Left lung (tissue), 10 donors: ENCODE measurements around the gene TMEM215. TPM values are rescaled to one million over a fixed set of nuclear protein-coding genes. Genes with fewer than 3 reads are reported as not detected.

Experiments
- ATAC-seq: fragments of 200-7000 bp; cut with Tn5 transposase; one replicate; pipeline ENCODE4 v1.9.1; 2020; ENCODE audit warnings: moderate library complexity
- DNase-seq, 4 donors: peaks; one replicate each; pipeline ENCODE4 v3.0.0-alpha.2; 2013 to 2020
- H3K27ac ChIP-seq, 2 donors: fragments of 200-600 bp; sonication (generic) in 1 of 2; one replicate each; pipeline versions ENCODE4 v1.5.0 to v1.8.0; 2020 to 2021
- H3K27me3 ChIP-seq, 2 donors: fragments of 200-600 bp; sonication (generic) in 1 of 2; one replicate each; pipeline versions ENCODE4 v1.5.0 to v1.8.0; 2020 to 2021
- H3K36me3 ChIP-seq, 2 donors: fragments of 200-600 bp; sonication (generic) in 1 of 2; one replicate each; pipeline versions ENCODE4 v1.5.0 to v1.8.0; 2020 to 2021
- H3K4me1 ChIP-seq, 2 donors: fragments of 200-600 bp; one replicate each; pipeline ENCODE4 v1.8.0; 2021
- H3K4me3 ChIP-seq, 2 donors: fragments of 200-600 bp; sonication (generic) in 1 of 2; one replicate each; pipeline versions ENCODE4 v1.5.0 to v1.8.0; 2020 to 2021; ENCODE audit warnings: mild to moderate bottlenecking in 1 of 2
- H3K9me3 ChIP-seq, 2 donors: fragments of 200-600 bp; sonication (generic) in 1 of 2; one replicate each; pipeline versions ENCODE4 v1.5.0 to v1.8.0; 2020 to 2021
- intact Hi-C, 2 donors: fragments of 100-400 bp; cut with DNase I; formaldehyde crosslinking; loops; one replicate each; pipeline versions ENCODE4 v1.11.2 to v1.14.2; 2022
- polyA plus RNA-seq, 6 donors: library from polyadenylated mRNA; unstranded; fragments of 120-200 nt; gene quantifications; one replicate each; pipeline ENCODE4 v1.2.1, GENCODE V29; 2013; ENCODE audit not compliant: insufficient read length in 6 of 6
- total RNA-seq, 2 donors: library from RNA; stranded (reverse); fragmentation: NEBNext Ultra II Directional; extraction: Animal tissue kit (Norgen Biotek cat#: 25700); gene quantifications; one replicate each; pipeline ENCODE4 v1.2.1, GENCODE V29; 2021
- TF ChIP-seq, protein P1 (sequence below), 2 donors: fragments of 200-600 bp; sonication (generic) in 1 of 2; IDR thresholded peaks; one replicate each; pipeline versions ENCODE4 v1.5.0 to v1.8.0; 2021; ENCODE audit warnings: antibody characterized with exemption in 2 of 2
- donor health status: DM: no; HTN: yes; CAD: no.
- donor health status: DM: no; HTN: no; CAD: no.

The TMEM215 gene
- total and polyA plus RNA-seq, 8 donors, result 0.07 TPM; not detected in 7

- intact Hi-C loops, result no loop called here
- no peak for ATAC-seq
Measured at GRCh38 chr9:32828861-32829260, 45.5 kb downstream of the TMEM215 start.

DNA sequence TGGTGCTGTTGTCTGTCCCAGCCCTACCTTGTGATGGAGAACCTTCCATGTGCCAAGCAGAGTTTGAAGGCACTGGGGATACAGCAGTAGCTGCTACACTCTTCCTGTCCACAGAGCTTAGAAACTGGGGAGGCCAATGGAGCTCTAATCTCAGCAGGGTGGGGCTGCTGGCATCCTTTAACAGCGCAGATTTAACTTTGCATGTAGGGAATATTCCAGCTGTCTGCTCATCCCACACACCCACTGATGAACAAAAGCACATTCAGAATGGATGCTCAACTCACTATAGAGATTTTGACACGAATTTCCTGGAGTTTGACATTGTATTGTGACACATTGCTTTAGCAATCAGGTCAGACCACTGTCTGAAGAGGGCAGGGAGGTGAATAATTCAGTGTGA lies 49.0 kb downstream of the TMEM215 start:
- TF ChIP-seq, protein P1, sequence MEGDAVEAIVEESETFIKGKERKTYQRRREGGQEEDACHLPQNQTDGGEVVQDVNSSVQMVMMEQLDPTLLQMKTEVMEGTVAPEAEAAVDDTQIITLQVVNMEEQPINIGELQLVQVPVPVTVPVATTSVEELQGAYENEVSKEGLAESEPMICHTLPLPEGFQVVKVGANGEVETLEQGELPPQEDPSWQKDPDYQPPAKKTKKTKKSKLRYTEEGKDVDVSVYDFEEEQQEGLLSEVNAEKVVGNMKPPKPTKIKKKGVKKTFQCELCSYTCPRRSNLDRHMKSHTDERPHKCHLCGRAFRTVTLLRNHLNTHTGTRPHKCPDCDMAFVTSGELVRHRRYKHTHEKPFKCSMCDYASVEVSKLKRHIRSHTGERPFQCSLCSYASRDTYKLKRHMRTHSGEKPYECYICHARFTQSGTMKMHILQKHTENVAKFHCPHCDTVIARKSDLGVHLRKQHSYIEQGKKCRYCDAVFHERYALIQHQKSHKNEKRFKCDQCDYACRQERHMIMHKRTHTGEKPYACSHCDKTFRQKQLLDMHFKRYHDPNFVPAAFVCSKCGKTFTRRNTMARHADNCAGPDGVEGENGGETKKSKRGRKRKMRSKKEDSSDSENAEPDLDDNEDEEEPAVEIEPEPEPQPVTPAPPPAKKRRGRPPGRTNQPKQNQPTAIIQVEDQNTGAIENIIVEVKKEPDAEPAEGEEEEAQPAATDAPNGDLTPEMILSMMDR (IDR thresholded peaks at IDR 0.05), result no peak
- H3K27ac ChIP-seq, result no peak overlapping the region
- no peaks in the 10 kb centered on the region for H3K4me1 ChIP-seq
- no peak for DNase-seq
- H3K4me3 ChIP-seq, result no peak overlapping the region
- H3K27me3 ChIP-seq, result no peaks in the 10 kb centered on the region
- intact Hi-C loops, result no loop called here
- no peak for ATAC-seq
- H3K36me3 ChIP-seq, result no peaks in the 10 kb centered on the region
- H3K9me3 ChIP-seq, result no peaks in the 10 kb centered on the region

More at GRCh38 chr9:32828861-32829260, 45.5 kb downstream of the TMEM215 start:
- no peaks in the 10 kb centered on the region for H3K27me3 ChIP-seq
- no peaks in the 10 kb centered on the region for H3K4me1 ChIP-seq
- no peaks in the 10 kb centered on the region for H3K9me3 ChIP-seq
- TF ChIP-seq, protein P1 (IDR thresholded peaks at IDR 0.05), result no peak
- H3K4me3 ChIP-seq, result no peak overlapping the region
- no peak for DNase-seq
- H3K36me3 ChIP-seq, result no peaks in the 10 kb centered on the region
- H3K27ac ChIP-seq, result no peak overlapping the region

Other genes starting within 250 kb of the TMEM215 start
- 10 to 100 TPM in 1 of 2 donors, 1 to 10 TPM in 1; 8.0 to 14.4 TPM for gene SMIM27, start 231.2 kb upstream of the TMEM215 start, total RNA-seq
- 10 to 100 TPM in 5 of 6 donors, 1 to 10 TPM in 1; 9.5 to 13.0 (median 11.4) TPM for gene SMIM27, start 231.2 kb upstream of the TMEM215 start, polyA plus RNA-seq
- 10 to 100 TPM; 13.2 to 15.1 TPM for gene TOPORS, start 231.0 kb upstream of the TMEM215 start, total RNA-seq
- gene TOPORS, start 231.0 kb upstream of the TMEM215 start, polyA plus RNA-seq, result 10 to 100 TPM; 25.8 to 32.5 (median 28.9) TPM
- gene NDUFB6, start 210.4 kb upstream of the TMEM215 start, total RNA-seq, result 10 to 100 TPM; 44.1 to 51.2 TPM
- 10 to 100 TPM; 51.0 to 61.0 (median 53.1) TPM for gene NDUFB6, start 210.4 kb upstream of the TMEM215 start, polyA plus RNA-seq
- under 1 TPM in 1 of 2 donors, not detected in 1; 0.03 TPM for gene TAF1L, start 147.9 kb upstream of the TMEM215 start, total RNA-seq
- gene TAF1L, start 147.9 kb upstream of the TMEM215 start, polyA plus RNA-seq, result under 1 TPM; 0.04 to 0.22 (median 0.13) TPM
- gene APTX, start 218.1 kb downstream of the TMEM215 start, total RNA-seq, result 10 to 100 TPM; 21.7 to 29.1 TPM
- gene APTX, start 218.1 kb downstream of the TMEM215 start, polyA plus RNA-seq, result 10 to 100 TPM; 38.1 to 52.1 (median 46.3) TPM
- gene DNAJA1, start 241.7 kb downstream of the TMEM215 start, total RNA-seq, result 100 to 1,000 TPM; 132 to 134 TPM
- 100 to 1,000 TPM; 175 to 233 (median 193) TPM for gene DNAJA1, start 241.7 kb downstream of the TMEM215 start, polyA plus RNA-seq